ENCODE measurements around the gene CP. TPM values are rescaled to one million over a fixed set of nuclear protein-coding genes. Genes with fewer than 3 reads are reported as not detected.
"Not testable (repeated sequence)": the region's sequence is repeated elsewhere in the genome, so short reads cannot be mapped to it uniquely, and the experiment has no call there.

The CP gene
- total and polyA plus RNA-seq, 9 of the 15 experiments (the other 6 are each of a cell fraction or from before 2014, with no cell fraction given) = 0.30 to 0.75 TPM; not detected in 7

DNA sequence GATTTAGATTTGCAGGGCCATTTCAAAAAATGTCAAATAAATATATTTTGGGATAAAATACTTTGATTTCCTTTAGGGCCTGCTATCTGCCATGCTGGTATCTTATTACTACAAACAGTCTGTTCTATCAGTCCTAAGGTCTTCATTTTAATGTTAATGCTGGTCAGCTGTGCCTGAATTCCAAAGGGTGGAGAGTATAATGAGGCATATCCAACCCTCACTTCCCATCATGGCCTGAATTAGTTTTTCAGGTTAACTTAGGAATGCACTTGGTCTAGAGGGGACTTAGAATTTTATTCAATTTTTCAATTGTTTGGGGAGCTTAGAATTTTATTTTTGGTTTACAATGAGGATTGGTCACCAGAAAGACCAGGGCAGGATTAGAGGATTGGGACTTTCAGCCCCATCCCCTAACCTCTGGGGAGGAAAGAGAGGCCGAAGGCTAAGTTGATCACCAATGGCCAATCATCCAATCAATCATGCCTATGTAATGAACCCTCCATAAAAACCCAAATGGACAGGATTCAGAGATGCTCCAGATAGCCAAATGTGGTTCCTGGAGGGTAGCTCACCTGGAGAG lies 17.8 kb upstream of the CP start:
- 0% methylated on average over 1 of the region's 1 CpG for WGBS (ENCODE audit: insufficient coverage, low coverage, missing lambda C conversion rate)
- no TSS peak for BruUV-seq (replicated peaks)
- DNase-seq (ENCODE audit: extremely low read depth in 1 of 4, low spot score in 3 of 4) = no peak
- Histone ChIP-seq H3K79me2 (ENCODE audit: control insufficient read depth, insufficient read depth, low read length) (no peaks in the 10 kb centered on the region), H3K27me3 (ENCODE audit: control insufficient read depth in 2 of 2, insufficient read depth in 2 of 2, low read length in 2 of 2) (no peaks in the 10 kb centered on the region; a peak in 1 of 5 replicates), H3K9me1 (ENCODE audit: control insufficient read depth, insufficient read depth, low read length) (no peaks in the 10 kb centered on the region), H3K9me3 (replicated peaks; ENCODE audit: control insufficient read depth, insufficient read depth, low read depth, low read length) (no peaks in the 10 kb centered on the region), H3K4me1 (replicated peaks in 1 of 2; ENCODE audit: control insufficient read depth in 2 of 2, insufficient read depth in 2 of 2, low read length in 2 of 2) (peaks cover 0 to 8% of the 10 kb centered on the region in 2 experiments; a peak in 2 of 5 replicates), H2AFZ (ENCODE audit: low read depth, low read length) (no peak overlapping the region), H3K36me3 (ENCODE audit: control insufficient read depth, insufficient read depth, low read length) (no peaks in the 10 kb centered on the region), H4K20me1 (replicated peaks; ENCODE audit: control insufficient read depth, insufficient read depth, low read length) (no peaks in the 10 kb centered on the region; the same call in 1 of the 2 replicates), H3K4me3 (no peak overlapping the region), H3K4me2 (ENCODE audit: insufficient read depth, low read length) (no peak overlapping the region), H3K9ac (ENCODE audit: insufficient read depth in 1 of 2, low read depth in 2 of 2, low read length in 2 of 2) (no peak overlapping the region), H3K27ac (ENCODE audit: extremely low read depth, low read depth, low read length) (no peak overlapping the region)
- ATAC-seq = no peak
- no peak for TF ChIP-seq MTA2 (IDR thresholded peaks at IDR 0.05; ENCODE audit: low read depth)
- no peak for TF ChIP-seq USF1 (CRISPR knock-in tag; IDR thresholded peaks at IDR 0.05)
- TF ChIP-seq ZNF184 (CRISPR knock-in tag; IDR thresholded peaks at IDR 0.05) = no peak
- TF ChIP-seq RREB1 (CRISPR knock-in tag; IDR thresholded peaks at IDR 0.05) = no peak
- POLR2A ChIA-PET = no interaction called here
- no peak for FAIRE-seq
- CTCF ChIA-PET (ENCODE audit: low intra/inter-chr PET ratio) = no interaction called here
- in situ Hi-C loops (cut with MboI) = no loop called here
- intact Hi-C loops (cut with micrococcal nuclease) = no loop called here

GRCh38 chr3:149238268-149238667 lies 16.6 kb upstream of the CP start:
- POLR2A ChIA-PET; FAIRE-seq; H2AFZ ChIP-seq (ENCODE audit: low read depth, low read length); H3K4me2 ChIP-seq (ENCODE audit: insufficient read depth, low read length); ATAC-seq; DNase-seq (ENCODE audit: extremely low read depth in 1 of 4, low spot score in 3 of 4); H3K27me3 ChIP-seq (ENCODE audit: control insufficient read depth in 2 of 2, insufficient read depth in 2 of 2, low read length in 2 of 2); BruUV-seq (replicated peaks); H3K4me3 ChIP-seq; H4K20me1 ChIP-seq (replicated peaks; ENCODE audit: control insufficient read depth, insufficient read depth, low read length); in situ Hi-C loops (cut with MboI); H3K79me2 ChIP-seq (ENCODE audit: control insufficient read depth, insufficient read depth, low read length); H3K27ac ChIP-seq (ENCODE audit: extremely low read depth, low read depth, low read length); H3K36me3 ChIP-seq (ENCODE audit: control insufficient read depth, insufficient read depth, low read length); H3K9ac ChIP-seq (ENCODE audit: insufficient read depth in 1 of 2, low read depth in 2 of 2, low read length in 2 of 2); CTCF ChIA-PET (ENCODE audit: low intra/inter-chr PET ratio); H3K9me3 ChIP-seq (replicated peaks; ENCODE audit: control insufficient read depth, insufficient read depth, low read depth, low read length); intact Hi-C loops (cut with micrococcal nuclease); H3K9me1 ChIP-seq (ENCODE audit: control insufficient read depth, insufficient read depth, low read length): not testable (repeated sequence)
- 8% methylated on average over 2 of the region's 2 CpGs for WGBS (ENCODE audit: insufficient coverage, low coverage, missing lambda C conversion rate)
- H3K4me1 ChIP-seq (replicated peaks in 1 of 2; ENCODE audit: control insufficient read depth in 2 of 2, insufficient read depth in 2 of 2, low read length in 2 of 2) = peaks cover 0 to 14% of the 10 kb centered on the region in 2 experiments; a peak in 4 of 5 replicates
